ENCODE measurements around the gene DNMT1. TPM values are rescaled to one million over a fixed set of nuclear protein-coding genes. Genes with fewer than 3 reads are reported as not detected.

The DNMT1 gene
- total RNA-seq, 4 donors from 2014 or later = 20.8 to 51.4 (median 34.8) TPM

DNA sequence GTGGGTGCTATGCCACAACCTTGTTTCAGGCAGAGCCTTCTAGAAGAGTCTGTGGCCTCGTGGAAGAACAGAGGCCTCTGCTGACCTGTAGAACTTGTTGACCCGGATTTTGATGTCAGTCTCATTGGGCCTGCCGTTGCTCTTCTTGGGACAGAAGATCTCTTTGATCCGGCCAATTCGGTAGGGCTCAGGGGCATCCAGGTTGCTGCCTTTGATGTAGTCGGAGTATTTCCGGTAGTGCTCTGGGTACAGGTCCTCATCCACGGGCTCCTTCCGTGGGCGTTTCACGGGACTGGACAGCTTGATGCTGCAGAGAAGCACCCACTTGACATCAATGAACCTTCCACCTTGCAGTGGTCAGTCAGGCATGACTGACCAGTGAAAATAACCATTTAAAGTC lies 51.1 kb downstream of the DNMT1 start:
- no peak for TF ChIP-seq POLR2A (IDR thresholded peaks at IDR 0.05; ENCODE audit: low read depth)
- TF ChIP-seq EP300 (IDR thresholded peaks at IDR 0.05) = no peak
- TF ChIP-seq, protein P1, sequence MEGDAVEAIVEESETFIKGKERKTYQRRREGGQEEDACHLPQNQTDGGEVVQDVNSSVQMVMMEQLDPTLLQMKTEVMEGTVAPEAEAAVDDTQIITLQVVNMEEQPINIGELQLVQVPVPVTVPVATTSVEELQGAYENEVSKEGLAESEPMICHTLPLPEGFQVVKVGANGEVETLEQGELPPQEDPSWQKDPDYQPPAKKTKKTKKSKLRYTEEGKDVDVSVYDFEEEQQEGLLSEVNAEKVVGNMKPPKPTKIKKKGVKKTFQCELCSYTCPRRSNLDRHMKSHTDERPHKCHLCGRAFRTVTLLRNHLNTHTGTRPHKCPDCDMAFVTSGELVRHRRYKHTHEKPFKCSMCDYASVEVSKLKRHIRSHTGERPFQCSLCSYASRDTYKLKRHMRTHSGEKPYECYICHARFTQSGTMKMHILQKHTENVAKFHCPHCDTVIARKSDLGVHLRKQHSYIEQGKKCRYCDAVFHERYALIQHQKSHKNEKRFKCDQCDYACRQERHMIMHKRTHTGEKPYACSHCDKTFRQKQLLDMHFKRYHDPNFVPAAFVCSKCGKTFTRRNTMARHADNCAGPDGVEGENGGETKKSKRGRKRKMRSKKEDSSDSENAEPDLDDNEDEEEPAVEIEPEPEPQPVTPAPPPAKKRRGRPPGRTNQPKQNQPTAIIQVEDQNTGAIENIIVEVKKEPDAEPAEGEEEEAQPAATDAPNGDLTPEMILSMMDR (IDR thresholded peaks at IDR 0.05) = no peak
- no peak for TF ChIP-seq POLR2AphosphoS5 (IDR thresholded peaks at IDR 0.05)
- Histone ChIP-seq H3K9me3 (no peaks in the 10 kb centered on the region), H3K27me3 (no peaks in the 10 kb centered on the region), H3K4me3 (no peak overlapping the region), H3K36me3 (peaks cover 86 to 98% (median 97%) of the 10 kb centered on the region in 4 donors), H3K4me1 (no peaks in the 10 kb centered on the region), H3K27ac (replicated peaks in 1 of 4) (no peak overlapping the region)
- intact Hi-C loops (cut with DNase I) = no loop called here
- 95% methylated on average over 11 of the region's 11 CpGs for WGBS
- no peak for DNase-seq (ENCODE audit: extremely low spot score)

DNA sequence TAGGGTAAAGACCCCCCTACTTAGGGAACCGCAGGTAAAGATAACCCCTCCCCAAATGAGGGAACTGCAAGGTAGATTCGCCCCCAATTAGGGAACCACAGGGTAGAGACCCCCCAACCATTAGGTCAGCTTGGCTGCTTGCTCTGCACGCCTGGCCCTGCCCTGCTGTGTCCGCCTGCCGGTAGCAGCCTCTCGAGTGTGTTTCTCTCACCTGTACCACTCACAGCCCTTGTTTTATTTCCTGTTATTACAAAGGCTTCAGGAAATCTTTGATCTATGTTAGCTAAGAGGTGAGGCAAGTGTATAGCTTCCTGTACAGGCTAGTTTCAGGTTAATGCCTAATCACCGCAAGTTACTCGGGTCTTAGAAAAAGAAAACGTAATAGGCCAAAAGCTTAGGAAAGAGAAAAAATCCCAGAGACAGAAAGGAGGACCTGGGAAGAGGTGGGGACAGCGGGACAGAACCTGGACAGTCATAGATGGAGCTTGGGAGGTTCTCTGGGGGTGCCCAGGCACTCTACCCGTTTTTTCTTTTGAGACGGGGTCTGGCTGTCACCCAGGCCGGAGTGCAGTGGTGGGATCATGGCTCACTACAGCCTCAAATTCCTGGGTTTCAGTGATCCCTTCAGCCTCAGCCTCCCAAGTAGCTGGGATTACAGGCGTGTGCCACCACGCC lies 51.9 kb downstream of the DNMT1 start:
- H3K27me3 ChIP-seq = no peaks in the 10 kb centered on the region
- H3K4me1 ChIP-seq = no peaks in the 10 kb centered on the region
- intact Hi-C loops (cut with DNase I) = no loop called here
- no peaks in the 10 kb centered on the region for H3K9me3 ChIP-seq
- 90% methylated on average over 15 of the region's 15 CpGs for WGBS
- H3K36me3 ChIP-seq = peaks cover 89 to 100% (median 99%) of the 10 kb centered on the region in 4 donors
- H3K4me3 ChIP-seq = no peak overlapping the region
- no peak for DNase-seq (ENCODE audit: extremely low spot score)
- no peak overlapping the region for H3K27ac ChIP-seq (replicated peaks in 1 of 4)
- TF ChIP-seq EP300 (IDR thresholded peaks at IDR 0.05) = no peak
- no peak for TF ChIP-seq POLR2AphosphoS5 (IDR thresholded peaks at IDR 0.05)
- TF ChIP-seq, protein P1 (IDR thresholded peaks at IDR 0.05) = no peak
- no peak for TF ChIP-seq POLR2A (IDR thresholded peaks at IDR 0.05; ENCODE audit: low read depth)

DNA sequence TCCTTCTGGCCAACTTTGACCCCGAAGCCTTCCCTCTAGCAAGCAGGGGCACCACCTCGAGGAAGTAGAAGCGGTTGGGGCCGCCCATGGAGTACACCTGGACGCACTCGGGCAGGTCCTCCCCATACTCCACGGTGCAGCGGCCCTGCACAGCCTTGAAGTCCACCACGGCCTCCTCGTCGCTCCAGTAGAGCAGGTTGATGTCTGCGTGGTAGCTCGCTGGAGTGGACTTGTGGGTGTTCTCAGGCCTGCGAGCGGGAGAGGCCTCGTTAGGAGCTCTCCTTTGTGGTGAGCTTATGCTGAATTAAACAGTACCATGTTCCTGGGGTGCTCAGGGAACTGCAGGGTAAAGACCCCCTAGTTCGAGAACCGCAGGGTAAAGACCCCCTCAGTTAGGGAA lies 52.8 kb downstream of the DNMT1 start:
- no peaks in the 10 kb centered on the region for H3K9me3 ChIP-seq
- H3K4me3 ChIP-seq = no peak overlapping the region
- no peaks in the 10 kb centered on the region for H3K27me3 ChIP-seq
- TF ChIP-seq, protein P1 (IDR thresholded peaks at IDR 0.05) = no peak
- TF ChIP-seq POLR2A (IDR thresholded peaks at IDR 0.05; ENCODE audit: low read depth) (no peak), POLR2AphosphoS5 (IDR thresholded peaks at IDR 0.05) (no peak), EP300 (IDR thresholded peaks at IDR 0.05) (no peak)
- intact Hi-C loops (cut with DNase I) = no loop called here
- 96% methylated on average over 11 of the region's 18 CpGs for WGBS
- no peak overlapping the region for H3K27ac ChIP-seq (replicated peaks in 1 of 4)
- H3K4me1 ChIP-seq = no peaks in the 10 kb centered on the region
- H3K36me3 ChIP-seq = peaks cover 95 to 100% (median 100%) of the 10 kb centered on the region in 4 donors
- no peak for DNase-seq (ENCODE audit: extremely low spot score)

DNA sequence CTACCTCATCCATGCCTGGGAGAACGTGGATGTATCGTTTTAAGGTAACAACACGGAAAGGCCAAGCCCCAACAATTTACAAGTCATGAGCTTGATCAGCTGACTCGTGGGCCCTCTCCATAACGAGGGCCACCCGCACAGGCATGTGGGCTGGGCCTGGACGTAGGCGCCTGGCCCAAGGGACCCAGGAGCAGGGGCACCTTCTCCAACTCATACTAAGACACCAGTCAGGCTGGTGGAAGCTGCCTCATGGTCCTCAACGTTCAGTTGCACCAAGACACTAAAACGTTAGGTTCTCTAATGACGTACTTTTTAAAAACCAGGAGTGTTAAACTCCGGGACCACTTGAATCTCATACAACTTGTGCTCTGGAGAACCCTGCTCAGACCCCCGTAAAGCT lies 53.3 kb downstream of the DNMT1 start:
- Histone ChIP-seq H3K4me3 (no peak overlapping the region), H3K36me3 (peaks cover 95 to 100% (median 100%) of the 10 kb centered on the region in 4 donors), H3K27ac (replicated peaks in 1 of 4) (no peak overlapping the region), H3K4me1 (no peaks in the 10 kb centered on the region), H3K27me3 (no peaks in the 10 kb centered on the region), H3K9me3 (no peaks in the 10 kb centered on the region)
- intact Hi-C loops (cut with DNase I) = no loop called here
- WGBS = 93% methylated on average over 13 of the region's 13 CpGs
- TF ChIP-seq POLR2A (IDR thresholded peaks at IDR 0.05; ENCODE audit: low read depth) (no peak), POLR2AphosphoS5 (IDR thresholded peaks at IDR 0.05) (no peak), EP300 (IDR thresholded peaks at IDR 0.05) (no peak)
- TF ChIP-seq, protein P1 (IDR thresholded peaks at IDR 0.05) = no peak
- DNase-seq (ENCODE audit: extremely low spot score) = no peak

DNA sequence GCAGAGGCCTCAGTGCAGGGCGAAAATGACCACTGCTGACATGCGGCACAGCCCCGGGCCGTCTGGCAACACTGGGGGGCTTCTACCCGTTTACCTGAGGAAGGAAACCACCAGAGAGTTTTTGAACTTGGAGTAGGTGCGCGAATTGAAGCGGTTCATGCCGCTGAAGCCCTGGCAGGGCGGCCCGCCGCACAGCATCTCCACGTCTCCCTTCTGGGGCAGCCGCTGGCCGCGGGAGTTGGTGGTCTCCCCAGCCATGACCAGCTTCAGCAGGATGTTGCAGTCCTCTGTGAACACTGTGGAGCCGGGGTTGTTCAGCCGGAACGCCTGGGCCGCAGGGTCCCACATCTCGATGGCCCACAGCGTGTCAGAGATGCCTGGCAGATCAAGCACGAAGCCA lies 54.8 kb downstream of the DNMT1 start:
- DNase-seq (ENCODE audit: extremely low spot score) = no peak
- TF ChIP-seq EP300 (IDR thresholded peaks at IDR 0.05) = no peak
- TF ChIP-seq, protein P1 (IDR thresholded peaks at IDR 0.05) = no peak
- H3K36me3 ChIP-seq = peaks cover 91 to 100% (median 100%) of the 10 kb centered on the region in 4 donors
- intact Hi-C loops (cut with DNase I) = no loop called here
- no peak overlapping the region for H3K27ac ChIP-seq (replicated peaks in 1 of 4)
- no peaks in the 10 kb centered on the region for H3K27me3 ChIP-seq
- H3K9me3 ChIP-seq = no peaks in the 10 kb centered on the region
- 95% methylated on average over 21 of the region's 23 CpGs for WGBS
- no peaks in the 10 kb centered on the region for H3K4me1 ChIP-seq
- H3K4me3 ChIP-seq = no peak overlapping the region
